Activated CD4-positive, alpha-beta T cell treated with anti-CD3 and anti-CD28 coated beads for 24 hours (primary cell): ENCODE measurements around the gene AP2A1.
A peak's percentile ranks its signal among the peaks of the same experiment; 100 is the strongest.

Source experiments
- DNase-seq, 2 donors: peaks; one replicate each; pipeline ENCODE4 v3.0.0-alpha.2; 2020; ENCODE audit warnings: low read depth in 2 of 2

Gene AP2A1

DNA sequence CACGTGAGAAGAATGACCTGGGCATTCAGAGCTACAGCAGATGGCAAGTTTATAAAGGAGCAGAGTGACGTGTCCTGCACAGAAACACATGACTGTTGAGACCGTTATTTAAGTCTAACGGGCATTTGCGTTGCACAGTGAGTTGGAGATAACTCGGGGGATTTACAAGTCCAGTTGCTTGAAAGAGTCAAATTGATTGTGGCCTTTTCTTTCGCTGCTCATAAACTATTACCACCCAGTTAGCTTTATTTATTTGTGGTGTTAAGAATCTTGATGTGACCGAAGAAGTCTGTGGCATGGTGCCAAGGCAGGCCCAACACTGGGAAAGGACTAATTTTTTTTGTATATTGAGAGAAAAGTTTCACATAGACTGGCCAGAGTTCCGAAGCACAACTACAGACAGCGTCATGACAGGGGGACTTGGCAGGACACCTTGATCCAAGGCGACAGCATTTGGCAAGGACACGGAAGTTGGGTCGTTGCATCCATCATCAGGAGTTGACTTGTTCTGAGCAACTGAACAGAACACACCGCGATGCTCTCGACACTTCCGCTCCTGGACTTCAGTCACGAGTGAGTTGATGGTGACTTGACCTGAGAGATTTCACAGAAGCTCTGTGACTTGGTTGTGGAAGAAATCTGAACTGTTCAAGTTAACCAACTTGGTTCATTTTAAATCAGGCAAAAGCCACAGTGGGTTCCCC is 72.2 kb downstream of the AP2A1 start:
- DNase-seq = no peak

- DNase-seq = no peak
Observed at GRCh38 chr19:49839713-49840112, 72.9 kb downstream of the AP2A1 start.

DNA sequence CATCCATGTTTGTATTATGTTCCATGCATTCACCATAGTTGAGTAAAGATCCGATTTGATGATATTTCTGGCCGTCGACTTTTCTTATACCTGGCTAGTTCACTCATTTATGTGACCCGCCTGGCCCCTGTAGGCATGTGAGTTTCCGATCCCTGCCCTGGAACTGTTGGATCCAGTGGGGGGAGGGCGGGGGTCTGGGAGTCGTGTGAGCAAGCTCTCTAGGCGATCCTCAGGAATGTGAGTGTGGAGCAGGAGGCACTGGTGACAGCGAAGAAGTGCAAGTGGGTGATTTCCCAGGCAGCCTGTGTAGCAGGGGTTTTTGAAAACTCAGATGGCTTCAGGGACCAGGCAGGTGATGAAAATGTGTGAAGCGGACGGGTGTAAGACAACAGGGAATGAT is 73.5 kb downstream of the AP2A1 start:
- no peak for DNase-seq

GRCh38 chr19:49840736-49841249 is 74.0 kb downstream of the AP2A1 start:
- no peak for DNase-seq

DNA sequence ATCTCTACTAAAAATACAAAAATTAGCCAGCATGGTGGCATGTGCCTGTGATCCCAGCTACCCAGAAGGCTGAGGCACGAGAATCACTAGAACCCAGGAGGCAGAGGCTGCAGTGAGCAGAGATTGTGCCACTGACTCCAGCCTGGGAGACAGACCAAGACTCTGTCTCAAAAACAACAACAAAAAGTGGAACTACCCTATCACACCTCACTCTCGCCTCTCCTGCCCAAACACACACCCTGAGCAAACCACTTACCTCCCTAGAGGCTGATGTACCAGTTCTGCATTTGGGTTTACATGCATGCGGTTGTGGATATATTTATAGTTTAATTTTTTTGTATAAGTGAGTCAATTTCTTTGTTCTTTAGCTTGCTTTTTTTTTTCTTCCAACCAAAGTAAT is 76.5 kb downstream of the AP2A1 start:
- no peak for DNase-seq

DNA sequence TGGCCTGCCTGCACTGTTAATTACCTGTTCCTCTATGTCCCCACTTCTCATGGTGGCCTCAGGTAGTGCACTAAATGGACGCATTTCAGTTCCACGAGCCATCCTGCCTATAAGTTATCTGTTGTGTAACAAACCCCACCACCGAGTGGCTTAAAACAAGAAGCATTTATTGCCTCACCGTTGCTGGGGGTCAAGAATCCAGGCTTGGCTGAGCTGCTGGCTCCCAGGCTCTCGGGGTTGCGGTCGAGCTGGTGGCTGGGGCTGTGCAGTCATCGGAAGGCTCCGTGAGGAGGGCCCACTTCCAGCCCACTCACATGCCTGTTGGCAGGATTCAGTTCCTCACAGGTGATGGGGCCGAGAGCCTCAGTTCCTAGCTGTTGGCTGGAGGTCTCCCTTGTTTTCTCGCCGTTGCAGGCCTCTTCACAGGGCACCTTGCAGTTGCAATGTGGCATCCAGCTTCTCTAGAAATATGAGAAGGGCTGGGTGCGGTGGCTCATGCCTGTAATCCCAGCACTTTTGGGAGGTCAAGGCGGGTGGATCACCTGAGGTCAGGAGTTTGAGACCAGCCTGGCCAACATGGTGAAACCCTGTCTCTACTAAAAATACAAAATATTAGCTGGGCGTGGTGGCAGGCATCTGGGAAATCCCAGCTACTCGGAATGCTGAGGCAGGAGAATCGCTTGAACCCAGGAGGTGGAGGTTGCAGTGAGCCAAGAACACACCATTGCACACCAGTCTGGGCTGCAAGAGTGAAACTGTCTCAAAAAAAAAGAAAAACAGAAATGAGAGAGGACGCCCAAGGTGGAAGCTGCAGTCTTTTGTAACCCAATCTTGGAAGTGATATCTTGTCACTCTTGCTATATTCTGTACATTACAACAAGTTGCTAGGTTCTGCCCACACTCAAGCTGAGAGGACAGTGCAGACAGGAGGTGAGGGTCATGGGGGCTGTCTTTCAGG is 77.6 kb downstream of the AP2A1 start:
- no peak for DNase-seq

DNA sequence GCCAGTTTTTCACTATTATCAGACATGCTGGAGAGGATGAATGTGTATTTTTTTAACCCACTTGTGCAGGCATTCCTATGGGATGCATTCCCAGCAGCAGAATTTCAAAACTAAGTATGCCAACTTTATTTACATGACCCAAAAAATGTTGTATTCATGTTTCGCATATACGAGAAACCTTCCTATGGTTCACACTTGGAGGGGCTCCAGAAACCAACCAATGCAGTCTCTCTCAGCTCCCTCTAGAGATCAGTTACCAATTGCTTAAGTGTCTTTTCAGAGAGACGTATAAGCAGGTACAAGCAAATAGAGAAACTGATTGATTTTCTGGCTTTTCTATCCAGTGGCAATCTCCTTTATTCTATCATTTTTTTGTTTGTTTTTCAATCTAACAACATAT is 78.6 kb downstream of the AP2A1 start:
- DNase-seq = no peak

DNA sequence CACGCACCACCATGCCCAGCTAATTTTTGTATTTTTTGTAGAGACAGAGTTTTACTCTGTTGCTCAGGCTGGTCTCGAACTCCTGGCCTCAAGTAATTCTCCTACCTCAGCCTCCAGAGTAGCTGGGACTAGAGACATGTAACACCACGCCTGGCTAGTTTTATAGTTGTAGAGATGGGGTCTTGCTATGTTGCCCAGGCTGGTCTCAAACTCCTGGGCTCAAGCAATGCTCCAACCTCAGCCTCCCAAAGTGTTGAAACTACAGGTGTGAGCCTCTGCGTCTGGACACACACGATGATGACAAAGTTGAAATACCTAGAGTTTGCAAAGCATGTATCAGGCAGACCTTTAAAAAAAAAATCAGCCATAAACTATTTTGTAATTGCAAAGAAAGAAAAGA is 79.6 kb downstream of the AP2A1 start:
- DNase-seq = no peak

GRCh38 chr19:49847731-49848696 is 81.2 kb downstream of the AP2A1 start:
- no peak for DNase-seq

DNA sequence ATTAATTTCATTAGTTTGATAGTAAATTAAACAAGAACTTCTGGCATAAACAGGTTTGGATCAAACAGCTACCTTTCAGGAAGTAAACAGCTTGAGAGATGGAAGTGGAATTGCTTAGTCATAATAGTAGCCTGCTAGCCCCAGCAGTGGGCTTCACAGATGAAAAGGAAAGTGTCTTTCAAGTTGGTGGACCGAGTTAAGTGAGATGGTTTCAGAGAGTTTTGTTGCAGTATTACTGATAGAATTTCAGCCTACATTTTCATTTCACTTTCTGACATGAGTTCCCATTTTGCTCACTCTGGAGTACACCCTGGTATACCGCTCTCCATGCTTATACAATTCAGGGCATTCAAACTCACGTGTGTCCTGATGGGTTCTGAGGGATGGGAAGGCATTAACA is 82.1 kb downstream of the AP2A1 start:
- DNase-seq = no peak

GRCh38 chr19:49849433-49850220 is 82.8 kb downstream of the AP2A1 start:
- no peak for DNase-seq

DNA sequence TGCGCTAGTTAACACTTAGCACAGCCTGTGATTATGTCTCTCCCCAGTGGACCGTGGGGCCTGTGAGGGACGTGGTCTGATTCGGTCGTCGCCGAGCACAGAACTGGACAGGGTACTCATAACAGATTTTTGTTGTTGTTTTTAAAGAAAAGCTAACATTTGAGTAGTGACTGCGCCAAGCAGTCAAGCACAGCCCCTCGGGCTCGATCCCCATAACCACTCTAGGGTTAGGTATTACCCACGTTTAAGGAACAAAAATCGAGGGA is 83.4 kb downstream of the AP2A1 start:
- no peak for DNase-seq

GRCh38 chr19:49850487-49851342 is 83.9 kb downstream of the AP2A1 start, which contains the start of gene PTOV1:
Gene PTOV1, plus strand, starts transcription at chr19:49851159.
- peak; percentile 76 to 81 for DNase-seq

GRCh38 chr19:49851456-49852259 is 84.9 kb downstream of the AP2A1 start:
- DNase-seq = no peak

DNA sequence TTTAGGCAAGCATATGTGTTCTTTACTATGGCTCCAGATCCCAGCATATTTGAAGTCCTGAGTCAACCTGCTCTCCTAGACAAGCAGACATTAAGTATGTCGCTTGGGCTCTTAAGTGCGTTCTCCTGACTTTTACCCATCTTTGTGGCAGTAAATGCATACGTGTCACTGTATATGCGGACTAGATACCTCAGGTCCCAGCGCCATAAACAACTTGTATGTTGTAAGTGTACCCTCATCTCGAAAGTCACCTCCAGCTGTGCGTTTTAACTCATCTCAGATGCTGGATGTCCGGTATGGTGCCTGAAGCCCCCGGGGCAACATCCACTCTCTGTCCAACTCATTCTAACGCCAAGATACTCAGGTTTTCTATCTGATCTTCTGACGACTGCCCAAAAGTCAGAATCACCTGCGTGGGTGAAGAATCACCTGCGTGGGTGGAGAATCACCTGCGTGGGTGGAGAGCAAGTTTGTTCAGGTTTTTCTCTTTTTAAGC is 85.9 kb downstream of the AP2A1 start:
- DNase-seq = no peak

- no peak for DNase-seq
Observed at GRCh38 chr19:49853852-49854377, 87.1 kb downstream of the AP2A1 start.

GRCh38 chr19:49854378-49855263 is 87.8 kb downstream of the AP2A1 start:
- DNase-seq = no peak

DNA sequence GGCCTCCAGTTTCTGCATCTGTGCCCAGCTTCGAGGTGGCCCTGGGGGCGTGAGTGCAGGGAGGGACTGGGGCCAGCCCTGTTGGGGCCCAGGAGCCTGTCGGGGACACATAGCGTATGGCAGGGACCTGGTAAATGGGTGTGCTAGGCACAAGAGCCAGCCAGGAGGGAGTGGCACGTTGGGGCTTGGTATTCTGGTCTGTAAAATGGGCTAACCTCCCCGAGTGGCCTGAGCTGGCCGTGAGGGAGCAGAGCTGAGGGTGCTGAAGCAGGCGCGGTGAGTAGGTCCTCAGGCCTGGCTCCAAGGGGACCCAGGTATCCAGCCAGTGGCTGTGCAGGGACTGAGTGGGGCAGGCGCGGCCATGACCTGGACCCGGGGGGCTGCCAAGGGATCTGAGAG is 88.5 kb downstream of the AP2A1 start:
- no peak for DNase-seq
